HG02798 (cell line): ENCODE measurements around the gene LYG2.
"Not testable (repeated sequence)": the region's sequence is repeated elsewhere in the genome, so short reads cannot be mapped to it uniquely, and the experiment has no call there.

Experiments
- ATAC-seq: cut with Tn5 transposase; IDR thresholded peaks from one replicate; pipeline ENCODE4 v1.9.1; 2021; ENCODE audit warnings: mild to moderate bottlenecking; ENCODE audit not compliant: unreplicated experiment, poor library complexity

The LYG2 gene, protein sequence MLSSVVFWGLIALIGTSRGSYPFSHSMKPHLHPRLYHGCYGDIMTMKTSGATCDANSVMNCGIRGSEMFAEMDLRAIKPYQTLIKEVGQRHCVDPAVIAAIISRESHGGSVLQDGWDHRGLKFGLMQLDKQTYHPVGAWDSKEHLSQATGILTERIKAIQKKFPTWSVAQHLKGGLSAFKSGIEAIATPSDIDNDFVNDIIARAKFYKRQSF

DNA sequence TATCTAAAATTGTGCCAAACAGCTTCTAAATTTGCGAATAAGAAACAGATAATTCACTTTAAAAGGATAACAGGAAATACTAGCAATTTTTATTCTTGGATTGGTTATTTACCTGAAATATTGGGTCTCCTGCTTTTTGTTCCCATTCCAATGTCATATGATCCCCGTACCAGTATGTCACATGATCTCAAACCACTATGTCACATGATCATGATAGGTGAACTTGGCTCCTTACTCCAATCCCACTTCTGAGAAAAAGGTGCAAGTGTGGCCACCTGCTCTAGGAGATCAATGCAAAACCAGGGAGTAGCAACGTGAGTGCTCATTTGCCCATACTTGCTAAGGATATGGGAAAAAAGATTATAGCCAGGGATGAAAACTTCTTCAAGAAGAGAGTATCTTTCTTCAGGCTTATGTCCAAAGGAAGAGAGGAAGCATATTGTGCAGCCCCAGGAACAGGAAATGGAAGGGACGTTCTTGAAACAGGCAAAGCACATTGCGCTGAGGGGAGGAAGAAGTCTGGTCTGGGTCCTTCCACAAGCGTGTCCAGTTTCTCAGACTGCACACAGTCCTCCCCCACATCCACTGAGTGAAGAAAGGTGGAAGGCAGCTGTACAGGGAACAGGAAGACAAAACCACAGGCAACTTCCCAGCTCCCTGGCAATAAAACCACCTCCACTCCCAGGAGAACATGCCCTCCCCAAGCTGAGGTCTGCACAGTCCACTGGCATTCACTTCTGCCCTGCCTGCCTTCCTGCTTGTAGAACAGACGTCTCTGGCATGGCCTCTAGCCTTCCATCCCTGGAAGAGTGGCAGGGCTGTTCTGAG, at the start of gene LYG2:
Gene LYG2 (minus strand): TSS at position 176 of the 828 bp plus-strand sequence. CDS start 1,406 bp downstream, outside the sequence.
- ATAC-seq: no peak

DNA sequence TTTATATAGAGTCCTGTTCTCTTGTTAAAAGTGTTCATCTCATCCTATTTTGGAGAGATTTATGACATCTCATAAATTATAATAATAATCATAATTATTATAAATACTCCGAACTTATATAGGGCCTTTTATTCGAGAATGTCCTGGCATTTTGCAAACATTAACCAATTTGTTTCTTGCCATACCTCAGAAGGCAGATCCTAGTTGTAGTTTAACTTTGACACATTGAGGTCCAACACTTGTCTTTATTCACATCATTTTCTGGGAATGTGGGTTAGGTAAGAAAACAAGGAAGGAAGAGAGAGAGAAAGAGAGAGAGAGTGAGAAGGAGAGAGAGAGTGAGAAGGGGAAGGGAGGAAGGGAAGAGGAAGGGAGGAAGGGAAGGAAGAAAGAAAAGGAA, 45.6 kb upstream of the LYG2 start, which contains the start of gene LYG1:
Gene LYG1 (minus strand): TSS at position 101 of the 400 bp plus-strand sequence. CDS start 5,527 bp downstream, outside the sequence.
- ATAC-seq: not testable (repeated sequence)

DNA sequence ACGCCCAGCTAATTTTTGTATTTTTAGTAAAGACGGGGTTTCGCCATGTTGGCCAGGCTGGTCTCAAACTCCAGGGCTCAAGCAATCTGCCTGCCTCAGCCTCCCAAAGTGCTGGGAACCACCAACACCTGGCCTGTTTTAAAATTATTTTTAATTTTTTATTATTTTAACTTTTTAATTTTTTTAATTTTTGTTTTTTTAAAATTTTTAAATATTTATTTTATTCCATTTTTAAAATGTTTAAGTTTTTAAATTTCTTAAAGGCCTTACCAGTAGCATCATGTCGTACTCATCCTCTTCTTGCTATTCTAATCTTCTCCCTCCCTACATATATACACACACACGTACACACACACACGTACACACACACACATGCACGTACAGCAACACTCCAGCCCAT, 44.1 kb upstream of the LYG2 start:
- ATAC-seq: no peak

DNA sequence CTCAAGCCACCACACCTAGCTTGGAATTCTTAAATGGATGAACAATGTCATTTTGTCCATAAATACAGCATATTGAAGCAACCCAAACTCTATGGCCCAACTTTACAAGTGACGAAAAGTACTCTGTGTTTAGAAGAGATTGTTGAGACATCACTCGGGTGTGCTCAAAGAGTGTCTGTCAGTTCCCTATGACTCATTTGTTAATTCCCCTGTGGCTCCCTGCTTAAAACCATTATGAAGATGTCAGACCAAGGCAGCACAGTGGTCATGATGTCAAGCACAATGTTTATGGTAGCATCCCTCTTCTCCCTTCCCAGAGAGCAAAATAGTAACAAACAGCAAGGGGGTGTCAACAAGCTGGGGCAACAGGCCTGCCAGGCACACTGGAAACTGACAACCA, 42.5 kb upstream of the LYG2 start:
- no peak for ATAC-seq

DNA sequence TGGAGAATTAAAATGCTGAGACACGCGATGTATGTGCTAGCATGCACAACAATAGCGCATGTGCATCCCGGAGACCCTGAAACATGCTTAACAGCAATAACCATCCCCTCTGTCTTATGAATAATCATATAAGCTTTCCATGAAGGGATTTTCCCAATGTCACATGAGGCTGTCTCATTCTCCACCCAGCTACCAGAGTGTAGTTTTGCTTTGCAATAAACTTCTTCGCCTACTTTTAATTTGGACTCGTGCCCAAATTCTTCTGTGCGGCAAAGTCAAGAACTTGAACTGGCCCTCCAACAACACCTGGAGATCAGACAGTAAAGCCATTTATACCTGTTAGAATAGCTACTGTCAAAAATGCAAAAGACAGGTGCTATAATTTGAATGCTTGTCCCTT, 30.1 kb upstream of the LYG2 start:
- ATAC-seq: no peak

DNA sequence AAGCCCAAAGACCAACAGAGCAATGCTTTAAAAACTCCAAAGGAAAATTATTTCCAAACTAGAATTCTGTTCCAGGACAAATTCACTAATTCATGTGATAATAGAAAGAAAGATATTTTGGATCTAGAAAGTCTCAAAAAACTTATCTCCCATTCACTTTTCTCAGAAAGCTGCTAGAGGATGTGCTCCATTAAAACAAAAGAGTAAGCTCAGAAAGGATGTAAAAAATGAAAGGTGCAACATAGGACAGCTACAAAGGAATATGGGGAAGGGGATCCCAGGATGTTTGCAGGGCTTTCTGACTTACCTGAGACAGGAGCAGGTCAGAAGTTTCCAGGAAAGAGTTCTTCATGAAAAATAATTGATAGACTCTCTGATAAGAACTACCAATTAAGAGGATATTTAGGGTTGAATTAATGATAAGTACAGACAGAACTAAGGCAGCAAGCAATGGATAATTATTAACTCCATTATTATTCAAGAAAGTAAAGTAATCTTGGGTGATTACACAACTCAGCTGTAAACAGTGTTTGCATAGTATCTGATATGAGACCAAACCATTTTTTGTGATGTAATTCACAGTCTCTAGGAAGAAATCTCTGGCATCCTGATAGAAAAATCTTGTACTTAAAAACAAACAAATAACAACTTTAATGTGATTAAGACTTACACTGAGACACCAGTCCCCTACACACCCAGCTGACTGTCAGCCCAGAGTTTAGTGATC, 24.7 kb upstream of the LYG2 start:
- ATAC-seq: no peak

DNA sequence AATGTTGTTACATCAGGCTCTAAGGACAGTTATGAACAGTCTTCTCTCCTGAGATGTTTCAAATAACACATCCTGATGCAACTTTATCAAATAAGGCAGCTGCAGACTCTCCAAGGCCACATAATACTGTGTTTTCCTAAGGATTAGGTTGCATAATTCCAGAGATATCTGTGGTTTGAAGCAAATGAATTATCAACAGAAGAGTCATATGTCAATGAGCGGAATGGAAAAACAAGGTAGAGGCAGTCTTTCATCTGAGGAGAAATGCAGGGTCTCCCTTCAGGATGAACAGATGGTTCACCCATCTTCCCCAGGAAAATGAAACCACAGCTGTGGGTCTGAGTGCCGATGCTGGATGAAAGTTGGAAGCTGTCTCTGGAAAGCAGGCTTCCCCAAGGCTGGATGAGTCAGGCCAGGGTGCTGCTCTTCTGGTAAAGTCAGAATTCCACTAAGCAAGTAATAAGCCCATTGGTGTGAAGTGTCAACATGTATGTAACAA, 23.4 kb upstream of the LYG2 start:
- ATAC-seq: no peak

DNA sequence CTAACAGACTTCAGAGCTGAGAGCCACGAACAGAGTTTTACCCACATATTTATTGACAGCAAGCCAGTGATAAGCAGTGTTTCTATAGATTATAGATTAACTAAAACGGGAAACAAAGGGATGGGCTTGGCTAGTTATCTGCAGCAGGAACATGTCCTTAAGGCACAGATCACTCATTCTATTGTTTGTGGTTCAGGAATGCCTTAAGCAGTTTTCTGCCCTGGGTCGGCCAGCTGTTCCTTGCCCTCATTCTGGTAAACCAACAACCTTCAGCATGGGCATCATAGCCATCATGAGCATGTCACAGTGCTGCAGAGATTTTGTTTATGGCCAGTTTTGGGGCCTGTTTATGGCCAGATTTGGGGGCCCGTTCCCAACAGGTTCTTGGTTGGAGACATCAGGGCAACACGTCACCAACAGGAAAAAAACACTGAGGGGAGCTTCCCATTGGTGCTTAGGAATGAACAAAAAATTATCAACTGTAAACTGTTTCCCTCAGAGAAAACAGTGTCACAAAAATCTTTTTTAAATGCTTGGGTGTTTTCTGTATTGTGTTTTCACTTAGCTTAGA, 22.8 kb upstream of the LYG2 start:
- ATAC-seq: not testable (repeated sequence)

DNA sequence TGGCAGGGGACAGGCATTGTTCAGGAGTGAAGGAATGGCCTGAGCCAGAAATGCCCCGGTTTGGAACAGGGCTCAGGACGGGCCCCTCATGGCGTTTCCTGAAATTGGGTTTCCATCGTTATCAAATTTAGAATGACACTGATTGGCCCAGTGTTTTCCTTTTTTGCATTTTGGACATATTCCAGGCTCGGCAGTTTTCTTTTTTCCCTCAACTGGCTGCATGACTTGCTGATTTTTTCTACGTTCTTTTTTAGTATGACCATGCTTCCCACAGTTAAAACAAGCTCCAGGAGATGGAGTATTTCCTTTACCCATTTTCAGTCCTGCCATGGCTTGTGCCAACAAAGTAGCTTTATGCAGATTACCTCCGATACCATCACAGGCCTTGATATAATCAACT, 20.4 kb upstream of the LYG2 start:
- ATAC-seq: no peak

DNA sequence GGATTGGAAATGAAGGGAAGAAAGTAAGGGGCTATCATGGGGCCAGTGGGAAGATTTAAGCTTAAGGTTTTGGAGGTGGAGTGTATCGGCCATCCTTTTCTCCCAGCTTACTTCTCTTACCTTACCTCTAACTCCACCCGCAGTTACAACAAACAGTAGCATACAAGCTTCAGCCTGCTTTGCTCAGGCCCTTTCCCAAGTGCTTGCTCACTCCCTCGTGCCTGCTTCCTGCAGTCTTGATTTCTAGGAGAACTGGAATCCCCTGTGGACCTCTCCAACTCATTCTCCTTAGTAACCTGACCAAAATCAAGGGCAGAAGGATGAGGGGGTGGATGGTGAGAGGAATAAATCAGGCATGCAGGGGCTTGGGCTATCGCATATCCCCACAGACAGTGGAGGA, 5.8 kb upstream of the LYG2 start:
- ATAC-seq: no peak

DNA sequence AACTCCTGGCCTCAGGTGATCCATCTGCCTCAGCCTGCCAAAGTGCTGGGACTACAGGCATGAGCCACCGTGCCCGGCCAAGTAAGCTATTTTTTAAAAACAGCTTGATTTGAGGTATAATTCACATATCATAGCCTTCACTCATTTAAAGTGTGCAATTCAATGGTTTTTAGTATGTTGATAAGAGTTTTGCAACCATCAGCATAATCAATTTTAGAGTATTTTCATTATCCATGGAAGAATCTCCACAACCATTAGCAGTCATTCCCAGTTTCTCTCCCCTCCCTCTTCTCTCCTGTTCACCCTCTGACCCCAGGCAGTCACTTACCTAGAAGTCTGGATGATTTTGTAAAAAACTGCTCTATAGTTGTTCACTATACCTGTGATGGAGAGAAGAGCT, 4.7 kb upstream of the LYG2 start:
- no peak for ATAC-seq

DNA sequence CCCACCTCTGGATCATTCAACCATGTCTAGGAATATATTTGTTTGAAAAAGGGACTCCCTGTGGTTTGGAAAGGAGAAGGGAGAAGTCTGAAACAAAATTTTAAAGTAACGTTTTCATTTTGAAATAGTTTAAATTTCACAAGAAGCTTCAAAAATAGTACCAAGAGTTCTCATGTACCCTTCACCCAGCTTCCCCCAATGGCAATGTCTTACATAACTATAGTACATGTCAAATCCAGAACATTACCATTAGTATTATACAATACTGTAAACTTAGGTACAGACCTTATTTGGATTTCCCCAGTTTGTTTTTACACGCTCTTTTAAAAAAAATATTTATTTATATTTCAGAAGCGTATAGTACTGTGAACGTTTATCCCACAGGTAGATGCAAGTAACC, 4.0 kb upstream of the LYG2 start:
- no peak for ATAC-seq

DNA sequence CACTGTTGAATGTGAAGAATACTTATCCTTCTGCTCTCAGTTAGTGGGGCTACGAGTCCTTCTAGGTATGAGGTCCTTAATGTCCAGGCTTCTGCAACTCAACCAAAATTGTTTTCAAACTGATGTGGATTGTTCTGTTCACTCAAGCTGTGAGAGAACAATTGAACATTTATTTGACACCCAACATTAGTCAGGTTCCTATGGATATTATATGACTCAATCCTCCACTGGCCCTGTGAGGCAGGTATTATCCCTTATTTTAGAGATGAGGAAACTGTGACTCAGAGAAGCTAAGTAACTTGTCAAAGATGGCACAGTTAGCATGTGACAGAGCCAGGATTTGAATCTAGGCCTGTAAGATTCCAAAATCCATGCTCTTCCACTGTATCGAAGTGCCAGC, 1.2 kb upstream of the LYG2 start:
- ATAC-seq: no peak

DNA sequence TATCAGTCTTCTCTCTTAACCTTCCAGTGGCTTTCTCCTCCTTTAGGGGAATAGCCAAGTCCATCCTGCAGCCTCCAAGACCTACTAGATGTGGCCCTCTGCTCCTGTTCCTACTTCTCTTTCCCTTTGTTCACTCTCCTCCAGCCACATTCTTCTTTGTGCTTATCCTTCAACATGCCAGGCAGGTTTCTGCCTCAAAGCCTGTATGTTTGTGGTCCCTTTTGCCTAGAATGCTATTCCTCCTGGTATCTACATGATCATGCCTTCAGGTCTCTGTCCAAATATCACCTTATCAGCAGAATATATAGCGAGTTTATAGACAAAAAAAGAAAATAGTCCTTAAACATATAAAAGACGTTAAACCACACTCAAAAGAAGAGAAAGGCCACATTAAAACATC, 5.5 kb downstream of the LYG2 start:
- ATAC-seq: no peak

DNA sequence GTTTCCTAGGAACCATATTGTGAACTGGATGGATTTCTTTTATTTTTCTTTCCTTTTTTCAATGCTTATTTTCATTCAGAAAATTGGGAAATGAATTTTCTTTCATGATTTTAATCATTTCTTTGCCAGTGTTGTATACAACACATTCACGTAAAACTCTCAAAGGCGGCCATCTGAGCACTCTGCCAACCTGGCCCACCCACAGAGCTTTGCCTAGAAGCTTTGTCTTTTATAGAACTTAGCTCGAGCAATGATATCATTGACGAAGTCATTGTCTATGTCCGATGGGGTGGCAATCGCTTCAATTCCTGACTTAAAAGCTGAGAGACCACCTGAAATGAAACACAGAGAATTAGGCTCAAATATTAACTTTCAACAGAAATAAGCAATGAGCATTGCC, 13.3 kb downstream of the LYG2 start:
- ATAC-seq: no peak

DNA sequence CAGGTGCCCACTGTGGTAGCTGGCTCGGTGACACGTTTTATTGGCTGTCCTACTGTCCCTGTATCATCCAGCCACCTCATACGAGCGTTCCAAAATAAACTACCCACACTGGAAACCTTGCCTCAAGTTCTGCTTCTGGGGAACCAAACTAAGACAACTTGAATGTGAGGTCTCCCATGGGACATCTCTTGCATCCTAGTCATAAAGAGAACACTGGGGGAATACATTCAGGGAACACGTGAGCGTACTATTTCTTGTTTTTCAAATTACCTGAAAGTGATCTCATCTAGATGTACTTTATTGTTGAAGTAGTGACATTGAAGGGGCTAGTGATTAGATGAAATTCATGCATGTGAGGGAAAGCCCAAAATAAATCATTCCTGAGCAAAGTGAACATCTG, 15.0 kb downstream of the LYG2 start:
- ATAC-seq: no peak

DNA sequence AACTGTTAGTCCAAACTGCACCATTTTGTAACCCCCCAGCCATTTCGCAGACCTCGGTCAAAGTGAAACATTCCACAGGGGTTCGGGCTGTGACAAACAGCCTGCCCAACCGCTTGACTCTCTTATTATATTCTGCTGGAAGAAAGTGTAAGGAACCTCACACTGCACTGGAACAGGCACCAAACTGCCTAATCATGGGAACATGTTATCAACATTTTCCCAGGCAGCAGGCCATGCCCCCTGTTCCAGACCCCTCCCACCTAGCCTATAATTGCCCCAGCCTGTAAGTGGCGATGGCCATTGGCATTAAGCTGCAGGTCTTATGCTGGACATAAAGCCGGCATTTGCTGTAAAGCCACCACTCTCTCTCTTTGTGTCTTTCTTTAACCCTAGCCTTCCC, 16.9 kb downstream of the LYG2 start:
- no peak for ATAC-seq

DNA sequence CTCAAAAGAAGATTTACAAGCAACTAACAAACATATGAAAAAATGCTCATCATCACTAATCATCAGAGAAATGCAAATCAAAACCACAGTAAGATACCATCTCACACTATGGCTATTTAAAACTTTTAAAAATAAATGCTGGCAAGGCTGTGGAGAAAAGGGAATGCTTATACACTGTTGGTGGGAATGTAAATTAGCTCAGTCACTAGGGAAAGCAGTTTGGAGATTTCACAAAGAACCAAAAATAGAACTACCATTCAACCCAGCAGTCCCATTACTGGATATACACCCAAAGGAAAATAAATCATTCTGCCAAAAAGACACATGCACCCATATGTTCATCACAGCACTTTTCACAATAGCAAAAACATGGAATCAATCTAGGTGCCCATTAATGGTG, 22.3 kb downstream of the LYG2 start:
- not testable (repeated sequence) for ATAC-seq

DNA sequence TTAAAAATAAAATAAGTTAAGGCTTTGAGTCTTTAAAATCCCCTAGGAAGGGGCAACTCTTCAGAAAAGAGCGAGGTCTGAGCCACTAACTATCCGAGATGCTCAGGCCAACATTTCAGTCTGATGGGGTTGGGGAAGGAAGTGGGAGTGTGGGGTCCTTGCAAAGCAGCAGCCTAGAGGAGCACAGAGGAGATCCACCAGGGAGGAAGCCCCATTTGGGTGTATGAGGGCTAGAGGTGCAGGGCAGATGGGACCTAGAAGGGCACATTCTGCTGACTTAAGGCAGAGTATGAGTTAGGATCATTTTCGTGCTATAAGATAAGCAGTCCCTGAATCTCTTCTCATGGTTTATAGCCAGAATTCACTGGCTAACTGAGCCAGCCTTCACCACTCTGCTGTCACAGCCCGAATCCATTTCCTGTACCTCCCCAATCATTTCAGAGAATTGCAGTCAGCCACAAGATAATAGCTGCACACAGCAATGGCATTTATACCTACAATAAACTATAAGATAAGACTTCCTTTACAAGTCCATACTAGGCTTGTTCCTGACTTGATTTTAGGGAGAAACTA, 37.5 kb downstream of the LYG2 start:
- ATAC-seq: no peak

DNA sequence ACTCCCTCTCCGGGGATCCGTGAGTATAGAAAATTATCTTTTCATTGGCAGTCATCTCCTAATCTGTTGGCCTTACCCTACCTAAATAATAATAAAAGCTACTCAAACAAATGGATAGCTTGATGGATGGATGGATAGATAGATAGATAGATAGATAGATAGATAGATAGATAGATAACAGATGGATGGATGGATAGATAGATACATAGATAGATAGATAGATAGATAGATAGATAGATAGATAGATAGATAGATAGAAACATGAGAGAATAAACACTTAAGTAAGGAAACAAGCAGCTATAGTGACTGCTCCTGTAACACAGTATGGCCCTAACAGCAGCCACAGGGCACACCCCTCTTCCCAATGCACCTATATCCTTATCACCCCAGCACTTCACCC, 39.4 kb downstream of the LYG2 start:
- no peak for ATAC-seq
